HCT116 (cell line): Measurements from ENCODE around the gene RALGPS1. TPM values are rescaled to one million over a fixed set of nuclear protein-coding genes. Genes with fewer than 3 reads are reported as not detected.

Experiments
- CBX3 ChIP-seq: IDR thresholded peaks from 2 replicates; pipeline ENCODE4 v1.6.1; 2012; ENCODE audit warnings: low read depth
- EZH2phosphoT487 ChIP-seq: fragments of 200-600 bp; IDR thresholded peaks from 2 replicates; pipeline ENCODE4 v1.6.1; 2018; ENCODE audit warnings: antibody characterized with exemption, borderline replicate concordance
- FOSL1 ChIP-seq: IDR thresholded peaks from 2 replicates; pipeline ENCODE4 v1.6.1; 2012; ENCODE audit warnings: low read depth
- JUND ChIP-seq: IDR thresholded peaks from 2 replicates; pipeline ENCODE4 v1.6.1; 2012
- POLR2AphosphoS5 ChIP-seq: IDR thresholded peaks from 2 replicates; pipeline ENCODE4 v1.6.1; 2011; ENCODE audit warnings: mild to moderate bottlenecking, low read depth, low read length, moderate library complexity
- total RNA-seq: library from RNA; stranded (reverse); gene quantifications from one replicate; pipeline ENCODE4 v1.2.1, GENCODE V29; 2021; ENCODE audit not compliant: unreplicated experiment
- TF ChIP-seq, protein P1 (sequence below), 3 experiments: fragments of 200-600 bp in 1 of 3; sonication (generic) in 1 of 3; IDR thresholded peaks in 2 of 3; conservative IDR thresholded peaks in 1 of 3; 2 replicates each; pipeline ENCODE4 v1.5.1; 2012 to 2017; ENCODE audit warnings: low read depth in 2 of 3, low read length in 2 of 3, antibody characterized with exemption in 1 of 3, borderline replicate concordance in 1 of 3, control low read depth in 1 of 3, mild to moderate bottlenecking in 1 of 3, mixed read lengths in 1 of 3, mixed run types in 1 of 3, moderate library complexity in 1 of 3; ENCODE audit not compliant: insufficient read depth in 1 of 3
- TF ChIP-seq, protein P2 (sequence below): IDR thresholded peaks from 2 replicates; pipeline ENCODE4 v1.6.1; 2011; ENCODE audit warnings: mild to moderate bottlenecking, low read length, moderate library complexity; ENCODE audit not compliant: insufficient replicate concordance; ENCODE audit errors: extremely low read depth

Gene RALGPS1
- total RNA-seq, 1 experiment from 2014 or later = 7.6 TPM

DNA sequence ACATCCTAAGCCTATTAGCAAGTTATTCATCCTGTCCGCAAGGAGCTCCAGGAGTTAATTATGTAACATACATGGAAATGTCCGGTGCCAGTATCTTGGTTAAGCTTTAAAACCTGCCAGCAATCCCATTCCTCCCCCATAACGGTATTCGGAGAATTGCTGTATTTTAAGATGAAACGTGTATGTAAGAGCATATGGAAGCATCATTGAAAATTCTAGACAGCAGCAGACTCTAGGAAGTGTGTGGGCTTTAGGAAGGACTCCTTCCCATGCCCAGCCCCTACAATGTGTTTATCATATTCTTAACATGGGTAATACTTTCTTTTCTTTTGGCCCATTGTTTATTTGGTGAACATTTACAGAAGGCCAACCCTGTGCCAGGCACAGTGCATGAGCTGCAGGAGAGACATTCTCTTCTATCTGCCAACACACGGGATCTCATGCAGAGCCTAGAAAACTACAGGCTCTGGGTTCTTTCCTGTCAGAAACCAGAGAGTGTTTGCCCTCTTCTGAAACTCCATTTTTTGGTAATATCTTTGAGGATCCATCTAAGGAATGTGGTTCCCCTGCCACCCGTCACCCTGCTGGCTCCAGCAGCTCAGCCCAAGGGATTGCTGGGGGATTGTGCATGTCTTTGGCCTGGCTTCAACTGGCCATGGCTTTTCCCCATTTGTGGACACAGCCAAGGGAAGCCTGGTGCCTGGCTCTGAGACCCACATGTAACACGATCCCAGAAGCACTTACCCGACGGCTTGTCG, 192.8 kb downstream of the RALGPS1 start (continued):
- TF ChIP-seq, protein P1, sequence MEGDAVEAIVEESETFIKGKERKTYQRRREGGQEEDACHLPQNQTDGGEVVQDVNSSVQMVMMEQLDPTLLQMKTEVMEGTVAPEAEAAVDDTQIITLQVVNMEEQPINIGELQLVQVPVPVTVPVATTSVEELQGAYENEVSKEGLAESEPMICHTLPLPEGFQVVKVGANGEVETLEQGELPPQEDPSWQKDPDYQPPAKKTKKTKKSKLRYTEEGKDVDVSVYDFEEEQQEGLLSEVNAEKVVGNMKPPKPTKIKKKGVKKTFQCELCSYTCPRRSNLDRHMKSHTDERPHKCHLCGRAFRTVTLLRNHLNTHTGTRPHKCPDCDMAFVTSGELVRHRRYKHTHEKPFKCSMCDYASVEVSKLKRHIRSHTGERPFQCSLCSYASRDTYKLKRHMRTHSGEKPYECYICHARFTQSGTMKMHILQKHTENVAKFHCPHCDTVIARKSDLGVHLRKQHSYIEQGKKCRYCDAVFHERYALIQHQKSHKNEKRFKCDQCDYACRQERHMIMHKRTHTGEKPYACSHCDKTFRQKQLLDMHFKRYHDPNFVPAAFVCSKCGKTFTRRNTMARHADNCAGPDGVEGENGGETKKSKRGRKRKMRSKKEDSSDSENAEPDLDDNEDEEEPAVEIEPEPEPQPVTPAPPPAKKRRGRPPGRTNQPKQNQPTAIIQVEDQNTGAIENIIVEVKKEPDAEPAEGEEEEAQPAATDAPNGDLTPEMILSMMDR (IDR thresholded peaks at IDR 0.05 in 2 of 3, conservative IDR thresholded peaks at IDR 0.05 in 1 of 3; ENCODE audit: borderline replicate concordance in 1 of 3, insufficient read depth in 1 of 3, low read depth in 2 of 3, low read length in 2 of 3) = no peak
- TF ChIP-seq JUND (no peak), POLR2AphosphoS5 (no peak), EZH2phosphoT487 (no peak), CBX3 (no peak), FOSL1 (no peak)
- TF ChIP-seq, protein P2, sequence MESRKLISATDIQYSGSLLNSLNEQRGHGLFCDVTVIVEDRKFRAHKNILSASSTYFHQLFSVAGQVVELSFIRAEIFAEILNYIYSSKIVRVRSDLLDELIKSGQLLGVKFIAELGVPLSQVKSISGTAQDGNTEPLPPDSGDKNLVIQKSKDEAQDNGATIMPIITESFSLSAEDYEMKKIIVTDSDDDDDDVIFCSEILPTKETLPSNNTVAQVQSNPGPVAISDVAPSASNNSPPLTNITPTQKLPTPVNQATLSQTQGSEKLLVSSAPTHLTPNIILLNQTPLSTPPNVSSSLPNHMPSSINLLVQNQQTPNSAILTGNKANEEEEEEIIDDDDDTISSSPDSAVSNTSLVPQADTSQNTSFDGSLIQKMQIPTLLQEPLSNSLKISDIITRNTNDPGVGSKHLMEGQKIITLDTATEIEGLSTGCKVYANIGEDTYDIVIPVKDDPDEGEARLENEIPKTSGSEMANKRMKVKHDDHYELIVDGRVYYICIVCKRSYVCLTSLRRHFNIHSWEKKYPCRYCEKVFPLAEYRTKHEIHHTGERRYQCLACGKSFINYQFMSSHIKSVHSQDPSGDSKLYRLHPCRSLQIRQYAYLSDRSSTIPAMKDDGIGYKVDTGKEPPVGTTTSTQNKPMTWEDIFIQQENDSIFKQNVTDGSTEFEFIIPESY = no peak
- TF ChIP-seq, all 23 proteins: peak for 0
